ENCODE results near the gene PTS. TPM values are rescaled to one million over a fixed set of nuclear protein-coding genes. Genes with fewer than 3 reads are reported as not detected.

PTS gene
- total RNA-seq, 1 donor from 2014 or later, result 30.5 TPM

DNA sequence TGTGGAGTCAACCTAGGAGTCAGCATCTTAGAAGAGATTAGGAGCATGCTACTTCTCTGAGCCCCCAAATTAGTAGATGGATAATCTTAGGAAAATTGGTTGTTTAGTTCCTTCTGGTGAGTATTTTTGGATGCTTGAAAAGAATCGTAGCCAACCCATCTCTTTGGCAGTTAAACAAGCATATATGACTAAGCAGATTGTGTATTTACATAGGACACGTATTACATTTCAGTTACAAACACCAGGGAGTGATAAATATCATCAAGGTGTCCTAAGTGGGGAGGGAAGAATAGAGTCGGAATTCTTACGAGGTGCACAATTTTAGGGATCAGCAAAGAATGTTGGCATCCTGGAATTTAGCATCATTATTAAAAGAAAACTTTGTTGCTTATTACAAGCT, 21.0 kb downstream of the PTS start:
- Mint-ChIP-seq H3K36me3 (ENCODE audit: low read depth) (peaks cover 6% of the 10 kb centered on the region), H3K27me3 (ENCODE audit: low read depth) (peaks cover 6% of the 10 kb centered on the region), H3K4me3 (ENCODE audit: low read depth) (no peak overlapping the region), H3K27ac (no peak overlapping the region), H3K9me3 (no peaks in the 10 kb centered on the region), H3K4me1 (ENCODE audit: low read depth) (no peaks in the 10 kb centered on the region)
- intact Hi-C loops (cut with micrococcal nuclease), result no loop called here
- DNase-seq (ENCODE audit: low spot score), result no peak

DNA sequence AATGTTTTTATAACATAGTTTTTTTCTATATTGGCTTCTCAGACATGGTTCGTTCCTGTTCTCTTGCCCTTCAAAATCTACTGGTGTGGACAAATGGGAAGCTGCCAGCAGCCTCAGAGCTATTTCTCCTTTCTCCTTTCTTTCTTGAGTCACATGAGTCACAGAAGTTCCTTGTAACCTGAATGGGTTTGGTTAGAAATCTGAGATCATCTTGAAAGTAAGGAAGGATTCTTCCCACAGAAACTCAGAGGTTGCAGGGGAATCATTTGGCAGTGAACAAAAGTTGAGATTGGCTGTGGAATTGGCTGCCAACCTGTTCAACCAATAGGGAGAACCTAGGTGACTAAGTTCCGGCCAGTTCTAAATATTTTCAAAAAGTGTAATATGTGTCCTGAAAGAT, 22.0 kb downstream of the PTS start:
- no peak overlapping the region for H3K27ac Mint-ChIP-seq
- intact Hi-C loops (cut with micrococcal nuclease), result no loop called here
- DNase-seq (ENCODE audit: low spot score), result no peak
- peaks cover 6% of the 10 kb centered on the region for H3K27me3 Mint-ChIP-seq (ENCODE audit: low read depth)
- H3K36me3 Mint-ChIP-seq (ENCODE audit: low read depth), result no peaks in the 10 kb centered on the region
- H3K4me1 Mint-ChIP-seq (ENCODE audit: low read depth), result no peaks in the 10 kb centered on the region
- no peak overlapping the region for H3K4me3 Mint-ChIP-seq (ENCODE audit: low read depth)
- H3K9me3 Mint-ChIP-seq, result no peaks in the 10 kb centered on the region

- Mint-ChIP-seq H3K27ac (no peak overlapping the region), H3K9me3 (no peaks in the 10 kb centered on the region), H3K27me3 (ENCODE audit: low read depth) (no peaks in the 10 kb centered on the region), H3K4me3 (ENCODE audit: low read depth) (no peak overlapping the region), H3K4me1 (ENCODE audit: low read depth) (no peaks in the 10 kb centered on the region), H3K36me3 (ENCODE audit: low read depth) (no peaks in the 10 kb centered on the region)
- DNase-seq (ENCODE audit: low spot score), result no peak
- intact Hi-C loops (cut with micrococcal nuclease), result no loop called here
Measured at GRCh38 chr11:112249871-112250610, 23.8 kb downstream of the PTS start.

GRCh38 chr11:112253605-112254242, 27.5 kb downstream of the PTS start:
- Mint-ChIP-seq H3K9me3 (no peaks in the 10 kb centered on the region), H3K27me3 (ENCODE audit: low read depth) (no peaks in the 10 kb centered on the region)

DNA sequence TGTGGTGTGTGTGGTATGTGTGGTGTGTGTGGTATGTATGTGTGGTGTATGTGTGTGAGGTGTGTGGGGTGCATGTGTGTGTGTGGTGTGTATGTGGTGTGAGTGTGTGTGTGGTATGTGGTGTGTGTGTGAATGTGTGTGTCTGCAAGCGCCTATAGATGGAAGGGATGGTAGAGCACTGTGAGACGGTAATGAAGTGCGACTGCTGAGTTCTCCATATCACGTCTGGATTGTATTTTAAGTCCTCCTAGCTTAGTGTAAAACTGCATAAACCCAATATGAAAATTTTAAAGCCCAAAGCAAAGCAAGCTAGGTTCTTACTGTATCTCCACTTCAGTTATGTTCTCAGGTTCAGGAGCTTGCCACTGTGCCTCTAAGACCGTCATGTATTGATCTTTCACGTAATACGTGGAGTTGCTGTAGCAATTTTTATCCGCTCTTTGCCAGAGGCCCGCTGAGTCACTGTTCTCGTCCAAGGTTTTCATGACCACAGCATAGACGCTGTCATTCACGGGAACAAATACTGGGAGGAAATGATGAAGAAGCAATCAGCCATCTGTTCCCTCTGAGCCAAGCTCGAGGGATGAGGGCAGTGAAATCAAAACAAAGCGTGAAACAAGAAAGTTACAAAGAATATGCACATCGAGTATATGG, 29.0 kb downstream of the PTS start:
- Mint-ChIP-seq H3K36me3 (ENCODE audit: low read depth) (no peaks in the 10 kb centered on the region), H3K9me3 (no peaks in the 10 kb centered on the region), H3K4me1 (ENCODE audit: low read depth) (no peaks in the 10 kb centered on the region), H3K27me3 (ENCODE audit: low read depth) (no peaks in the 10 kb centered on the region), H3K4me3 (ENCODE audit: low read depth) (no peak overlapping the region), H3K27ac (no peak overlapping the region)
- intact Hi-C loops (cut with micrococcal nuclease), result no loop called here
- DNase-seq (ENCODE audit: low spot score), result no peak

More at GRCh38 chr11:112253605-112254242, 27.5 kb downstream of the PTS start:
- H3K36me3 Mint-ChIP-seq (ENCODE audit: low read depth), result no peaks in the 10 kb centered on the region
- H3K4me3 Mint-ChIP-seq (ENCODE audit: low read depth), result no peak overlapping the region
- no peak for DNase-seq (ENCODE audit: low spot score)
- no peak overlapping the region for H3K27ac Mint-ChIP-seq
- intact Hi-C loops (cut with micrococcal nuclease), result no loop called here
- H3K4me1 Mint-ChIP-seq (ENCODE audit: low read depth), result no peaks in the 10 kb centered on the region

GRCh38 chr11:112260490-112260889, 34.3 kb downstream of the PTS start, which contains the start of gene PLET1:
Gene PLET1, minus strand, starts transcription at chr11:112260860. Its CDS starts 271 bp downstream, at chr11:112260589.
- Mint-ChIP-seq H3K27me3 (ENCODE audit: low read depth) (no peaks in the 10 kb centered on the region), H3K4me3 (ENCODE audit: low read depth) (no peak within 1 kb of the TSS), H3K36me3 (ENCODE audit: low read depth) (no peaks in the 10 kb centered on the region), H3K9me3 (no peaks in the 10 kb centered on the region), H3K4me1 (ENCODE audit: low read depth) (no peaks in the 10 kb centered on the region), H3K27ac (no peak within 1 kb of the TSS)
- intact Hi-C loops (cut with micrococcal nuclease), result no loop called here
- no peak for DNase-seq (ENCODE audit: low spot score)

GRCh38 chr11:112265659-112266409, 39.6 kb downstream of the PTS start:
- H3K36me3 Mint-ChIP-seq (ENCODE audit: low read depth), result no peaks in the 10 kb centered on the region
- intact Hi-C loops (cut with micrococcal nuclease), result no loop called here
- no peak for DNase-seq (ENCODE audit: low spot score)
- H3K27me3 Mint-ChIP-seq (ENCODE audit: low read depth), result no peaks in the 10 kb centered on the region
- H3K9me3 Mint-ChIP-seq, result no peaks in the 10 kb centered on the region
- no peaks in the 10 kb centered on the region for H3K4me1 Mint-ChIP-seq (ENCODE audit: low read depth)
- no peak overlapping the region for H3K4me3 Mint-ChIP-seq (ENCODE audit: low read depth)
- H3K27ac Mint-ChIP-seq, result no peak overlapping the region

DNA sequence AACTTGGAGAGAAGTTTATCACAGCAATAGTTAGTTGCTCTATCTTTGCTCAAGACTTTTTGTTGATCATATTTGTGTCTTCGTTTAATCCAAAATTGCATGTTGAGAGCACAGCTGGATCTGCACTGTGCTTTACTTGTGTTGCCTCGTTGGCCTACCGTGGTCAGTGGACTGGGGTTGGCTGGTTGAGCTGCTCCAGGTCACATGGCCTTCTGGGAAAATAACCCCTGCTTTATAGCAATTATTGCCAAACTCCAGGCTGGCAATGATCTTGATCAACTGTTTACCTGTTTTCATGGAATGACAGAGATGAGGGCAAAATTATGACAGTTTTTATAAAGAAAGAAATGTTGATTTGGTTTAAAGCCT, 40.2 kb downstream of the PTS start:
- intact Hi-C loops (cut with micrococcal nuclease), result no loop called here
- no peak overlapping the region for H3K4me3 Mint-ChIP-seq (ENCODE audit: low read depth)
- no peaks in the 10 kb centered on the region for H3K9me3 Mint-ChIP-seq
- no peak for DNase-seq (ENCODE audit: low spot score)
- H3K4me1 Mint-ChIP-seq (ENCODE audit: low read depth), result no peaks in the 10 kb centered on the region
- no peaks in the 10 kb centered on the region for H3K27me3 Mint-ChIP-seq (ENCODE audit: low read depth)
- no peaks in the 10 kb centered on the region for H3K36me3 Mint-ChIP-seq (ENCODE audit: low read depth)
- H3K27ac Mint-ChIP-seq, result no peak overlapping the region

- H3K4me3 Mint-ChIP-seq (ENCODE audit: low read depth), result no peak overlapping the region
- no peak overlapping the region for H3K27ac Mint-ChIP-seq
- no peaks in the 10 kb centered on the region for H3K27me3 Mint-ChIP-seq (ENCODE audit: low read depth)
- H3K4me1 Mint-ChIP-seq (ENCODE audit: low read depth), result no peaks in the 10 kb centered on the region
- H3K9me3 Mint-ChIP-seq, result no peaks in the 10 kb centered on the region
- no peaks in the 10 kb centered on the region for H3K36me3 Mint-ChIP-seq (ENCODE audit: low read depth)
- intact Hi-C loops (cut with micrococcal nuclease), result no loop called here
- DNase-seq (ENCODE audit: low spot score), result no peak
Measured at GRCh38 chr11:112267188-112267591, 41.0 kb downstream of the PTS start.

DNA sequence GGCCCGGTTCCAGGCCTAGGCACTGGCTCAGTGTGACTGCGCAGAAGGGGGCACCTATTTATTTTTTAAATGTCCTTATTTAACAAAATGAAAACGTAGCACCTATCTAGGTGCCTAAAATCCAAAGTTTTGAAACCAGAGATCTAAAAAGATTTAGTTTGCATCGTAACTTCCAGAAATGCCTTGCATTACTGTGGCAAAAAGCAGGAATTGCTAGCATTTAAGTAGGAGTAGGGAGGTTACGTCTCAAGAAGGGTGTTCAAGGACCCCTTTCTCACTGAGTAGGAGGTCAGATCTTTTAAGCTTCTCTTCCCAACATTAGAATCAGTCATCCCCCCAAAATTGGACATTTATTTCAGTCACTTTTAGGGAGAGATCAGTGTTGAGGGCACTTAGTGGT, 42.2 kb downstream of the PTS start:
- no peaks in the 10 kb centered on the region for H3K36me3 Mint-ChIP-seq (ENCODE audit: low read depth)
- H3K4me1 Mint-ChIP-seq (ENCODE audit: low read depth), result no peaks in the 10 kb centered on the region
- H3K4me3 Mint-ChIP-seq (ENCODE audit: low read depth), result no peak overlapping the region
- intact Hi-C loops (cut with micrococcal nuclease), result no loop called here
- no peak overlapping the region for H3K27ac Mint-ChIP-seq
- no peaks in the 10 kb centered on the region for H3K27me3 Mint-ChIP-seq (ENCODE audit: low read depth)
- no peaks in the 10 kb centered on the region for H3K9me3 Mint-ChIP-seq
- DNase-seq (ENCODE audit: low spot score), result no peak

DNA sequence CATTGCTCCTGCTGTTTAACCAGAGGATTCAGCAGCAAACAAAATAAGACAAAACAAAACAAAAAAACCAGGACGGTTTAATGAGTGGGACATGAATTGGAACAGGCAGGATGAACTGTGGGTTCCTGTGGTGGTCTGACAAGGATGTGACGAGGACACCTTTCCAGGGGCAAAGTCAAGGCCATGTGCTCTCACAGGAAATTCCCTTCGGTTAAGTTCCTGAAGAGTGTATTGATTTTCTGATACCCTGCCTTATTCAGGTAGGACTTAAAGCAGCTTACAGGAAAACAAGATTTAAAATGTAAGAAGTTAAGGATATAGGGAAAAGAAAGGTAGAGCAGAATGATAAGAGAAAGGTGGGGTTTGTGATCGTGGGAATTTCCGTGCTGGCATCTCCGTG, 42.9 kb downstream of the PTS start:
- DNase-seq (ENCODE audit: low spot score), result no peak

GRCh38 chr11:112270551-112271180, 44.4 kb downstream of the PTS start:
- intact Hi-C loops (cut with micrococcal nuclease), result no loop called here
- Mint-ChIP-seq H3K36me3 (ENCODE audit: low read depth) (no peaks in the 10 kb centered on the region), H3K9me3 (no peaks in the 10 kb centered on the region), H3K27me3 (ENCODE audit: low read depth) (no peaks in the 10 kb centered on the region), H3K4me1 (ENCODE audit: low read depth) (no peaks in the 10 kb centered on the region), H3K4me3 (ENCODE audit: low read depth) (no peak overlapping the region), H3K27ac (no peak overlapping the region)
- no peak for DNase-seq (ENCODE audit: low spot score)

More for the DNA sequence above, 42.9 kb downstream of the PTS start:
- no peaks in the 10 kb centered on the region for H3K9me3 Mint-ChIP-seq
- no peak overlapping the region for H3K4me3 Mint-ChIP-seq (ENCODE audit: low read depth)
- H3K36me3 Mint-ChIP-seq (ENCODE audit: low read depth), result no peaks in the 10 kb centered on the region
- H3K4me1 Mint-ChIP-seq (ENCODE audit: low read depth), result no peaks in the 10 kb centered on the region
- intact Hi-C loops (cut with micrococcal nuclease), result no loop called here
- H3K27me3 Mint-ChIP-seq (ENCODE audit: low read depth), result no peaks in the 10 kb centered on the region
- H3K27ac Mint-ChIP-seq, result no peak overlapping the region
